Cerebellar cortex (tissue), 1 donor: ENCODE measurements around the gene KRTAP5-7.
"Not testable (repeated sequence)": the region's sequence is repeated elsewhere in the genome, so short reads cannot be mapped to it uniquely, and the experiment has no call there.

Experiments
- DNase-seq: peaks from one replicate; pipeline ENCODE4 v3.0.0-alpha.2; 2015; ENCODE audit warnings: low spot score

Gene KRTAP5-7

GRCh38 chr11:71535825-71536224 lies 8.8 kb downstream of the KRTAP5-7 start:
- DNase-seq: no peak

GRCh38 chr11:71537537-71537936 lies 10.5 kb downstream of the KRTAP5-7 start:
- DNase-seq: no peak

- not testable (repeated sequence) for DNase-seq
Measured at GRCh38 chr11:71537977-71538665, 11.1 kb downstream of the KRTAP5-7 start, which contains the start of gene KRTAP5-8. Gene KRTAP5-8, plus strand, starts transcription at chr11:71538025. Its CDS starts 31 bp downstream, at chr11:71538056.

GRCh38 chr11:71538666-71538990 lies 11.6 kb downstream of the KRTAP5-7 start:
- no peak for DNase-seq

- no peak for DNase-seq
Measured at GRCh38 chr11:71539017-71539416, 11.9 kb downstream of the KRTAP5-7 start.

- not testable (repeated sequence) for DNase-seq
Measured at GRCh38 chr11:71539971-71540370, 12.9 kb downstream of the KRTAP5-7 start.

GRCh38 chr11:71540521-71541304 lies 13.6 kb downstream of the KRTAP5-7 start:
- not testable (repeated sequence) for DNase-seq

GRCh38 chr11:71542382-71542781 lies 15.3 kb downstream of the KRTAP5-7 start:
- DNase-seq: no peak

- DNase-seq: no peak
Measured at GRCh38 chr11:71542879-71543777, 16.1 kb downstream of the KRTAP5-7 start.

- no peak for DNase-seq
Measured at GRCh38 chr11:71543866-71544265, 16.8 kb downstream of the KRTAP5-7 start.

GRCh38 chr11:71544525-71545214 lies 17.6 kb downstream of the KRTAP5-7 start:
- DNase-seq: no peak

GRCh38 chr11:71545405-71545966 lies 18.4 kb downstream of the KRTAP5-7 start:
- no peak for DNase-seq

GRCh38 chr11:71548120-71548519 lies 21.1 kb downstream of the KRTAP5-7 start, which contains the start of gene KRTAP5-9:
Gene KRTAP5-9, plus strand, starts transcription at chr11:71548420. Its CDS starts 238 bp downstream, at chr11:71548658.
- no peak for DNase-seq

GRCh38 chr11:71548716-71549151 lies 21.7 kb downstream of the KRTAP5-7 start:
- DNase-seq: no peak

- DNase-seq: no peak
Measured at GRCh38 chr11:71551711-71552110, 24.6 kb downstream of the KRTAP5-7 start.

- DNase-seq: no peak
Measured at GRCh38 chr11:71554996-71555395, 27.9 kb downstream of the KRTAP5-7 start.

- no peak for DNase-seq
Measured at GRCh38 chr11:71555508-71555907, 28.4 kb downstream of the KRTAP5-7 start.

- DNase-seq: no peak
Measured at GRCh38 chr11:71556018-71556417, 29.0 kb downstream of the KRTAP5-7 start.

GRCh38 chr11:71557257-71557656 lies 30.2 kb downstream of the KRTAP5-7 start:
- DNase-seq: no peak

GRCh38 chr11:71558996-71559395 lies 31.9 kb downstream of the KRTAP5-7 start:
- no peak for DNase-seq

GRCh38 chr11:71562120-71562519 lies 35.1 kb downstream of the KRTAP5-7 start:
- DNase-seq: no peak
